NOMO-1 (cell line): ENCODE measurements around the gene RNF10.
"Not testable (repeated sequence)": the region's sequence is repeated elsewhere in the genome, so short reads cannot be mapped to it uniquely, and the experiment has no call there.

ENCODE experiments used
- DNase-seq, 2 experiments: peaks; one replicate each; lab custom pipeline; 2025; ENCODE audit not compliant: unreplicated experiment in 2 of 2; lab: John Stamatoyannopoulos, UW

The RNF10 gene

DNA sequence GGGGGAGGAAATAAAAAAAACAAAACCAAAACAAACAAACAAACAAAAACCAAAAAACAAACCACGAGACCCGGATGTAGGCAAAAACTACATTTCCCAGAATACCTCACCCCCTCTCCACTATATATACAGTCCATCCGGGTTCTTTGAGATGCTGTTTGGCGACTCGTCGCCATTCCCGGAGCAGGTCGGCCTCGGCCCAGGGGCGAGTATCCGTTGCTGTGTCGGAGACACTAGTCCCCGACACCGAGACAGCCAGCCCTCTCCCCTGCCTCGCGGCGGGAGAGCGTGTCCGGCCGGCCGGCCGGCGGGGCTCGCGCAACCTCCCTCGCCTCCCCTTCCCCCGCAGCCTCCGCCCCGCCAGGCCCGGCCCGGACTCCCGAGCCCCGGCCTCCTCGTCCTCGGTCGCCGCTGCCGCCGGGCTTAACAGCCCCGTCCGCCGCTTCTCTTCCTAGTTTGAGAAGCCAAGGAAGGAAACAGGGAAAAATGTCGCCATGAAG, at the start of gene RNF10:
Gene RNF10, plus strand, starts transcription at position 154 of the 500 bp plus-strand sequence. CDS start 456 bp downstream, outside the sequence.
- DNase-seq = peak; percentile 64 to 86

DNA sequence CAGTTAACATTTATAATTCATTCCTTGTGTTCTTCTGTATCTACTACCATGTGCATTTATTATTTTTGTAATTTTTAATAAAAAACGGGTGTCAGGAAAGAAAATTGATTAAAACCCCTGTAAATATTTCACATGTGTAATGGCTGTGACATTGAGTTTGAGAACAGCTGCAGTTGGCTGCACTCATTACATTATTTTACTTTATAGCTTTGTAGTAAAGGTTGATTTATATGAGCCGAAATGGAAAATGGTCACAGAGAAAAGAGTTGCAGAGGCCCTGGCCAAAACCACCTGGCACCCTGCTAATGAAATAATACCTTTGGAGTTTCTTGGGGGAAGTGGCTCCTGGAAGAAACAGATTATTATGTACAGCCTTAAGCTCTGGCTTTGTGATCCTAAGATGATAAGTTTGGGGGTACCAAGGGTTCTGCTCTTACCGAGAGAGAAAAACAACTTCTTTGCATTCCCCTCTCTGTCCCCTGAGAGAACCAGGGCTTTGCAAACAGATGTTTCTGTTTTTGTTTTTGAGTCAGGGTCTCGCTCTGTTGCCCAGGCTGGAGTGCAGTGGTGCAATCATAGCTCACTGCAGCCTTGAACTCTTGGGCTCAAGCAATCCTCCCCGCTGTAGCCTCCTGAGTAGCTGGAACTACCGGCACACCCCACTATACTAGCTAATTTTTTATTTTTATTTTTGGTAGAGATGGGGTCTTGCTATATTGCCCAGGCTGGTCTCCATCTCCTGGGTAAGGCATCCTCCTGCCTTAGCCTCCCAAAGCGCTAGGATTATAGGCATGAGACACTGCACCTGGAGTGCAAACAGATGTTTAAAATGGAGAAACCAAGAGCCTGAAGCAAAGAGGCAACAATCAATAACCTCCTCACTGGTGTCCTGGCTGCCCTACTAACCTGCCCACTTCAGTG, 47.9 kb upstream of the RNF10 start:
- DNase-seq = no peak

DNA sequence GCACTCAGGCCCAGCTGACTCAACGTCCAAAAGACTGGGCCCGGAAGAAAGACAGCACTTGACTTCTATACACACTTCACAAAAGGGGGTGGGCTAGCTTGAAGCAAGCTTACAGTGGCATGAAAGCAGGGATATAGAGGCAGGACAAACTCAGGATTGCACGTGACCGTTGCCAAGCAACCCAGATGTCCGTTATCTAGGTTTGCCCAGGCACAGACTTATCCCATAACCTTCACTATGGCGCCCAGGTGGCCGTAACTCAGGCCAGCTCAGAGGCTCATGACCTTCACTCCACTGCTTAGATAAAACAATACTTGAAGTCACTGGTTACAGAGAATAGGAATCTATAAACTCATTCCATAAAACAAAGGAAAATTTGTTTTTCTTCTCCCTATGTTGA, 46.6 kb upstream of the RNF10 start:
- DNase-seq = not testable (repeated sequence)

DNA sequence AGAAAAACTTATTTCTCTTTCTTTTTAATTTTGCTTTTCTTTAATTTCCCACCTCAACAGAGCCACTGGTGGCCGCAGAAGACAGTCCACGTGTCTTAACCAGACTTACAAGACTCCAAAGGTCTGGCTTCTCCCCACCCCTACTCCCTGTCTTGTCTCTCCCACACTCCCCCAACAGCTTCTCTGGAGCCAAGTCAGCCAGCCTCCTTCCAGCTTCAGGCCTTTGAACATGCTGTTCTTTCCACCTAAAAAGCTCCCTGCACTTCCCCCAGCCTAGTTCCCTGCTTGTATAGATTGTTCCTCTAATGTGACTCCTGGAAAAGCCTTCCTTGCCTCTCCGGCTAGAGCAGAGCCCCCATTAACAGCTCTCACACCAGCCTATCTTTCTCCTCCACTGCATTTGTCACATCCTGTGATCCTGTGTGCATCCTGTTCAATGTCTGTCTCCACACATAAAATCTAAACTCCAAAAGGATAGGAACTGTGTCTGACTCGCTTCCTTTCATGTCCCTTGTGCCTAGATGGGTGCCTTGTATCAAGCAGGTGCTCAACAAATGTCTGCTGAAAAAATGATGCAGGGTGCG, 46.0 kb upstream of the RNF10 start:
- no peak for DNase-seq

GRCh38 chr12:120489018-120489417, 45.1 kb upstream of the RNF10 start:
- no peak for DNase-seq

GRCh38 chr12:120490325-120490724, 43.8 kb upstream of the RNF10 start:
- DNase-seq = no peak

GRCh38 chr12:120490833-120491512, 43.2 kb upstream of the RNF10 start:
- DNase-seq = no peak

GRCh38 chr12:120495186-120495730, 38.9 kb upstream of the RNF10 start:
- DNase-seq = no peak

DNA sequence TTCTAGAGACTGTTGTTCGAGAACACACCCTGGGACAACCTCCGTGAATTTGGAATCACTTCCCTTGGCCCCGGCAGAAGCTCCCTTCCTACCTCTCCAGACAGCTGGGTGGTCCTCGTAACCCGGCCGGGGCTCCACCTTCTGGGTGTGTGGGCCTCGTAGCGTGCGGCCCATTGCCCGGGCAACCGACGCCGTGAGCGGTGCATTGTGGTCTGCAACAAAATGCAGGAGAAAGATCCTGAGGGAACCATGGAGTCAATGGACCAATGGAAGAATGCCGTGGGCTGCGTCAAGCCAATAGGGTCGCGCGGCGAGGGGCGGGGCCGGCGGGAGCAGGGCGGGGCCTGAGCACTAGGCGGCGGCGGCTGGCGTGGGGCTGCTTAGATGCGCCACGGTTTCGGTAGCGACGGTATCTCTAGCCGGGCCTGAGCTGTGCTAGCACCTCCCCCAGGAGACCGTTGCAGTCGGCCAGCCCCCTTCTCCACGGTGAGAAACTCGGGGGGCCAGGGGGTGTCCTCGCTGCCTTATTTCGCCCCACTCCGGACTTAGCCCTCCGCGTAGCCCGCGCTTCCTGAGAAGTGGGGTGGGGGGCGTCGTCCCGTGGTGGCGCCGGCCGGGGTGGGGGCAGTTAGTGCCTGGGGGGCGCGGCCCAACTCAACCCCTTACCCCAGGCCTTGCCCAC, 38.3 kb upstream of the RNF10 start, which contains the start of gene DYNLL1:
Gene DYNLL1, plus strand, starts transcription at position 383 of the 682 bp plus-strand sequence. CDS start 309 bp downstream, outside the sequence.
- DNase-seq = peak; percentile 95 to 96

DNA sequence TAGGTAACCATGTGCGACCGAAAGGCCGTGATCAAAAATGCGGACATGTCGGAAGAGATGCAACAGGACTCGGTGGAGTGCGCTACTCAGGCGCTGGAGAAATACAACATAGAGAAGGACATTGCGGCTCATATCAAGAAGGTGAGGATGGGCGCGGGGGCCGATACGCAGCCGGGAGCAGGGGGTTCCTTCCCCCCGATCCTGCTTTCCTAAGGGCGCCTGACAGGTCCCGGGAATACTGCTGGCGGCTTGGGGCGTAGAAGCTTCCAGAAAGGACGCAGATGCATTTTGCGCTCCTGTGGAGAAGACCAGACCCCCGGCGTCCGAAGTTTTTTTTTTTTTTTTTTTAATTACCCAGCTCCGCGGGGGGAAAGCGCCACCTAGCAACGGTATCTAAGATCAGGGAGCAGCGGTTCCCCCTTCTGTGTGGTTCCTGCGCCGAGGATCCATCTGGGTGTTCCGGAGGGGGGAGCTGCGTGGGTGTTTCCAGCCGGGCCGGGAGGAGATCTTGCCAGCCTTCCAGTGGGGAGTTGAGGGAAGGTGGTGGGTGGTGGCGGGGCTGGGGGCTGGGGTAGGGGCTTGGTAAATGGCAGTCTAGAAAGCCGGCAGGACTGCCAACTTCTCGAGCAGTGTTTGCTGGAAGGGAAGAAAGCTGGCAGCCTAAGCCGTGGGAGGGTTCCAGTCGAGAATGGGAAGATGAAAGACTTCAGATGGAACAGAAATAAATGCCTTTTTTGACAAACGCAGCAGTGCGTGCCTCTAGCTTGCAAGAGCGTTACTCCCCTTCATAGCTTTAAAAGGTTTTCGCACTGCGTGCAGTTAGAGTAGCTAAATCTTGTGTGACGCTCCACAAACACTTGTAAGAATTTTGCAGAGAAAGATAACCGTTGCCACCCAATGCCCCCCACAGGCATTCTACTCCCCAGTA, 37.5 kb upstream of the RNF10 start:
- peak; percentile 52 to 59 for DNase-seq

DNA sequence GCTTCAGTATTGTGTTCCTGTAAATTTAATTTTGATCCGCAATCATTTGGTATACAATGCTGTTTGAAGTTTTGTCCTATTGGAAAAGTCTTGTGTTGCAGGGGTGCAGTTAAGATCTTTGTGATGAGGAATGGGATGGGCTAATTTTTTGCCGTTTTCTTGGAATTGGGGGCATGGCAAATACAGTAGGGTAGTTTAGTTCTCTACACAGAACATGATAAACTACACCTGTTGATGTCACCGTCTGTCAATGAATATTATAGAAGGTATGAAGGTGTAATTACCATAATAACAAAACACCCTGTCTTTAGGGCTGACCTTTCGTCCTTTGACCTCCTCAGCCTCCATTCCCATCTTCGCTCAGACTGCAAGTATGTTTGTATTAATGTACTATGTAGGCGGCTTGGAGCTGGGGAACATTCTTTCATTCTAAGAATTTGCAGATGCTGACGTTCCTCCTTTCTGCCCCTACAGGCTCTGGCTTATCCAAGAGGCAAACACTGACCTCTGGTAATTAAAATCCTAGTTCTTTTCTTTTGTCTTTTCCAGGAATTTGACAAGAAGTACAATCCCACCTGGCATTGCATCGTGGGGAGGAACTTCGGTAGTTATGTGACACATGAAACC, 36.5 kb upstream of the RNF10 start:
- DNase-seq = no peak

- DNase-seq = no peak
These were observed 35.2 kb upstream of the RNF10 start for GRCh38 chr12:120498870-120499515.

DNA sequence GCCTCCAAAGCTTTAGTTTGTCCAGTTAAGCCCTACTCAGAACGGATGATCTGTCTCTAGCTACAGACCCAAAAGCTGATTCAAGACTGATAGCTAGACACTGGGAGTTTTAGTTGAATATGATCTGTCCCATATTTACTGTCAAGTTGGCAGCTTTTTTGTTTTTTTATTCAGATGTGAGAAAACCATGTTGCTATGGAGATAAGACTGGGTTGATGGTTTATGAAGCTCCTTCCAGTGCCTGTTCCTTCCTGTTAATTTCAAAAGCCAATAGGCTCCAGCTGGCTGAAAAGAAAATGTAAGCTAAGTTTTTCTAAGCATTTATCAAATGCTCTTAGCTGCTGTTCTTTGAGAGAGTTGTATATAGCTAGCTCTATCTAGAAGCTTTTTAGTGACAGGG, 33.6 kb upstream of the RNF10 start:
- DNase-seq = no peak

GRCh38 chr12:120504587-120504986, 29.6 kb upstream of the RNF10 start:
- no peak for DNase-seq

DNA sequence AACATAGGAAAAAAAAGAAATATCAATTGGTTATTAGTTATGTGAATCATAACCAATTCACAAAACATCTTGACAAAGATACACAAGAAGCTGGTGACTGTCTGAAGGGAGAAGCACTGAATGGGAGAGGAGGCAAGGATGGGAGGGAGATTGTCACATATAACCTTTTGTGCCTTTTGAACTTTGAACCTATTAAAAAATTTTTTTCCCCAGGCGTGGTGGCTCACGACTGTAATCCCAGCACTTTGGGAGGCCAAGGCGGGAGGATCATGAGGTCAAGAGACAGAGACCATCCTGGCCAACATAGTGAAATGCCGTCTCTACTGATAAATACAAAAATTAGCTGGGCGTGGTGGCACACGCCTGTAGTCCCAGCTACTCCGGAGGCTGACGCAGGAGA, 25.6 kb upstream of the RNF10 start:
- DNase-seq = no peak

DNA sequence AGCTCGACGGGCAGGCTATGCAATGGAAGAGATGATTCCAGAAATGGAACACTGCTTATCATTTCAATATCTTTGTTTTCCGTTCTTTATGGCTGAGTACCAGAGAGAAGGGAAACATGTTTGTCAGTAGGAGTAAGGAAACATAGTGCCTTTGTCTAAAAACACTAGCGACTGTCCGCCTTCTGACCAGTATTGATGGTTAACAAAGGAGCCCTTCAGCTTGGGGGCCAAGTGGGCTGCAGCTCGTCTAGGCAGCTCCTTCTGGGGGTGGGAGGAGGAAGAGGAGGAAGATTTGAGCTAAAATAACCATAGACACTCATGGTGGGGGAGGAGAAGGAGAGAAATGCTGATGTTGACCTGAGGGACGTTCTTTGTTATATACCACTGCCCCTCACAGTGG, 20.2 kb upstream of the RNF10 start:
- DNase-seq = no peak

- no peak for DNase-seq
These were observed 18.7 kb upstream of the RNF10 start for GRCh38 chr12:120515496-120515895.

GRCh38 chr12:120519324-120519723, 14.8 kb upstream of the RNF10 start:
- not testable (repeated sequence) for DNase-seq
